Upper lobe of left lung (tissue), 4 donors: ENCODE results near the gene THEMIS2.

Experiments used
- CTCF ChIP-seq, 6 experiments: fragments of 450-650 bp in 4 of 6; fragments of 200-600 bp in 2 of 6; sonication (generic) in 2 of 6; IDR thresholded peaks; one replicate each; pipeline ENCODE4 v1.5.1; 2016 to 2019; ENCODE audit warnings: antibody characterized with exemption in 6 of 6
- EP300 ChIP-seq, 4 donors: sonication (generic); formaldehyde crosslinking; IDR thresholded peaks; one replicate each; pipeline ENCODE4 v1.5.1; 2017; ENCODE audit warnings: antibody characterized with exemption in 4 of 4, control low read depth in 2 of 4
- POLR2AphosphoS5 ChIP-seq, 2 donors: sonication (generic); formaldehyde crosslinking; IDR thresholded peaks; one replicate each; pipeline ENCODE4 v1.5.1; 2017; ENCODE audit warnings: antibody characterized with exemption in 2 of 2

GRCh38 chr1:27824411-27824810 is 47.9 kb upstream of the THEMIS2 start:
- TF ChIP-seq EP300 (IDR thresholded peaks at IDR 0.05): no peak
- no peak for TF ChIP-seq CTCF (IDR thresholded peaks at IDR 0.05)
- TF ChIP-seq POLR2AphosphoS5 (IDR thresholded peaks at IDR 0.05): no peak
